Testis (tissue), 3 donors: ENCODE results near the gene MTR. TPM values are rescaled to one million over a fixed set of nuclear protein-coding genes. Genes with fewer than 3 reads are reported as not detected.

Experiments used
- DNase-seq: peaks from one replicate; pipeline ENCODE4 v3.0.0-alpha.2; 2019
- H3K27ac ChIP-seq, 2 donors: fragments of 200-600 bp; sonication (generic); one replicate each; pipeline ENCODE4 v1.5.1; 2019
- H3K27me3 ChIP-seq: fragments of 200-600 bp; sonication (generic); one replicate; pipeline ENCODE4 v1.5.1; 2019
- H3K36me3 ChIP-seq: fragments of 200-600 bp; sonication (generic); one replicate; pipeline ENCODE4 v1.5.1; 2017; ENCODE audit warnings: low read depth; ENCODE audit errors: missing control alignments
- H3K4me1 ChIP-seq: fragments of 200-600 bp; sonication (generic); one replicate; pipeline ENCODE4 v1.5.1; 2019
- H3K4me3 ChIP-seq, 2 donors: fragments of 200-600 bp; sonication (generic); one replicate each; pipeline ENCODE4 v1.5.1; 2017 to 2019
- H3K9me3 ChIP-seq: fragments of 200-600 bp; sonication (generic); one replicate; pipeline ENCODE4 v1.5.1; 2017
- POLR2A ChIP-seq: fragments of 450-650 bp; IDR thresholded peaks from one replicate; pipeline ENCODE4 v1.6.1; 2017; ENCODE audit warnings: antibody characterized with exemption, mild to moderate bottlenecking, moderate library complexity
- WGBS, 2 donors: methylation state at CpG; one replicate each; pipeline ENCODE4 v1.1.5; 2018; 5-methylcytosine and 5-hydroxymethylcytosine counted together
- intact Hi-C: fragments of 100-400 bp; cut with DNase I; formaldehyde crosslinking; loops from one replicate; pipeline ENCODE4 v1.15.1; 2023; ENCODE audit warnings: low total_unique reads
- polyA plus RNA-seq: library from polyadenylated mRNA; stranded (reverse); fragments of 350-450 nt; fragmentation: Illumina TruSeq; extraction: RNeasy Lipid Tissue Mini Kit (QIAGEN cat#74804); gene quantifications from one replicate; pipeline ENCODE4 v1.2.3, GENCODE V29; 2014; ENCODE audit warnings: low read depth, low replicate concordance; ENCODE audit not compliant: insufficient read depth
- total RNA-seq, 2 donors: library from RNA; depleted of rRNA; stranded (reverse); fragments of >200 nt; gene quantifications; one replicate each; pipeline ENCODE4 v1.2.3, GENCODE V29; 2016
- TF ChIP-seq, protein P1 (sequence below), 3 experiments: fragments of 450-650 bp in 2 of 3; fragments of 200-600 bp in 1 of 3; sonication (generic) in 1 of 3; IDR thresholded peaks; one replicate each; pipeline ENCODE4 v1.5.1; 2016 to 2019; ENCODE audit warnings: antibody characterized with exemption in 3 of 3, mild to moderate bottlenecking in 2 of 3, moderate library complexity in 1 of 3

The MTR gene
- total and polyA plus RNA-seq, 3 donors from 2014 or later = 23.4 to 65.4 (median 54.0) TPM

DNA sequence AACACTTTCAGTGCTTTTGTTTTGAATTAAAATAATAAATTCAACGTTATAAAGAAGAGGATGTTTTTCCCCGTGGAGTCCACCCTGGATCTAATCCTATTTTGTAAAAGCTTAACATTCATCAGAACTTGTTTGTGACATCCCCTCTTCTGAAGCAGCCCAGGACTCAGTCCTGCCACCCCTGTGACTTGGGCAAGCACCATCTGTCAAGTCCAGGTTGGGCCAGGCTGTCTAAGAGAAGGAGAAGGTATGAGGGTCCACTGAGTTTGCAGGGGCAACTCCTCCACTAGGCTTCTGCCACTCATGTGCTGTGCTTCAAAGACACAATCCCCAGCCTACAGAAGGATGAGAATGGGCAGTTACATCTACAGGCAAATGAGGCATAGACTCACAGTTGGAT, 149.5 kb downstream of the MTR start:
- Histone ChIP-seq H3K9me3 (no peaks in the 10 kb centered on the region), H3K36me3 (no peaks in the 10 kb centered on the region), H3K4me3 (no peak overlapping the region), H3K4me1 (no peaks in the 10 kb centered on the region), H3K27ac (no peak overlapping the region), H3K27me3 (no peaks in the 10 kb centered on the region)
- no peak for TF ChIP-seq POLR2A
- TF ChIP-seq, protein P1, sequence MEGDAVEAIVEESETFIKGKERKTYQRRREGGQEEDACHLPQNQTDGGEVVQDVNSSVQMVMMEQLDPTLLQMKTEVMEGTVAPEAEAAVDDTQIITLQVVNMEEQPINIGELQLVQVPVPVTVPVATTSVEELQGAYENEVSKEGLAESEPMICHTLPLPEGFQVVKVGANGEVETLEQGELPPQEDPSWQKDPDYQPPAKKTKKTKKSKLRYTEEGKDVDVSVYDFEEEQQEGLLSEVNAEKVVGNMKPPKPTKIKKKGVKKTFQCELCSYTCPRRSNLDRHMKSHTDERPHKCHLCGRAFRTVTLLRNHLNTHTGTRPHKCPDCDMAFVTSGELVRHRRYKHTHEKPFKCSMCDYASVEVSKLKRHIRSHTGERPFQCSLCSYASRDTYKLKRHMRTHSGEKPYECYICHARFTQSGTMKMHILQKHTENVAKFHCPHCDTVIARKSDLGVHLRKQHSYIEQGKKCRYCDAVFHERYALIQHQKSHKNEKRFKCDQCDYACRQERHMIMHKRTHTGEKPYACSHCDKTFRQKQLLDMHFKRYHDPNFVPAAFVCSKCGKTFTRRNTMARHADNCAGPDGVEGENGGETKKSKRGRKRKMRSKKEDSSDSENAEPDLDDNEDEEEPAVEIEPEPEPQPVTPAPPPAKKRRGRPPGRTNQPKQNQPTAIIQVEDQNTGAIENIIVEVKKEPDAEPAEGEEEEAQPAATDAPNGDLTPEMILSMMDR (IDR thresholded peaks at IDR 0.05) = no peak
- WGBS, 2 donors = 47 to 70% methylated on average over 2 of the region's 2 CpGs
- no peak for DNase-seq
- intact Hi-C loops = no loop called here

DNA sequence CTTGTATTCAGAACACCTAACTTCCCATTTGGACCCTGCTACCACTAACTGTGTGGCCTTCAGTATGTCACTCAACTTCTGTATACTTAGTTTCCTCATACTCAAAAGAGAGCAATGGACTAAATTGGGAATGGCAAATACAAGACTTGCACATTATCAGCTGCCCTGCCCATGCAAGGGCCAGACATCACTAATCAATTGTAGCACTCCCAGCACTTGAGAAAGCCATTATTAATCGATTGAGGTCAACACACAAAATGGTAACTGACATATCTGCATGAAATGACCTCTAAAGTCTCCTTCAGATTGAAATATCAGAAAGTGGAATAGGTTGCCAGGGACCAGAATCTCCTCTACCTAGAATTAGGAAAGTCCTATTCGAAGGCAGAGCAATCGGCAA, 149.9 kb downstream of the MTR start:
- Histone ChIP-seq H3K36me3 (no peaks in the 10 kb centered on the region), H3K4me3 (no peak overlapping the region), H3K4me1 (no peaks in the 10 kb centered on the region), H3K27me3 (no peaks in the 10 kb centered on the region), H3K27ac (no peak overlapping the region), H3K9me3 (no peaks in the 10 kb centered on the region)
- intact Hi-C loops = no loop called here
- WGBS, 2 donors = 92 to 95% methylated on average over 3 of the region's 3 CpGs
- no peak for DNase-seq
- TF ChIP-seq, protein P1 (IDR thresholded peaks at IDR 0.05) = no peak
- no peak for TF ChIP-seq POLR2A

DNA sequence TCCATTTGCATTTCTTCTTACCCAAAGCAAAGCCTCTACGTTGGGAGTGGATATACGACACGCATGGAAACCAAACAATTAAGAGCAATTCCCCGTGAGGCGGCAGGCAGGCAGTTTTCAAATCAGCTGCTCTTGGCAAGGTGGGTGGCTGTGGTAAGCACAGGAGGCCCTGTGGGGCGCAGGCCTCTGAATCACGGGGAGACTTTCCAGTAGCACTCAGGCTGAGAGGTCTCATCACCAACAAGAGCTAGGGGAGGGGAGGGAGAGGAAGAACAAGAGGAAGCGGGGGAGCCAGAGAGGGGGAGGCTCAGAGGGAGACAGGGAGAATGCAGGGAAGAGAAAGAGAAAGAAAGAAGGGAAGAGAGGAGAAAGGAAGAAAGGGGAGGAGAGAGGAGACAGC, 152.7 kb downstream of the MTR start:
- Histone ChIP-seq H3K9me3 (no peaks in the 10 kb centered on the region), H3K27me3 (no peaks in the 10 kb centered on the region), H3K4me3 (no peak overlapping the region), H3K27ac (no peak overlapping the region), H3K4me1 (no peaks in the 10 kb centered on the region), H3K36me3 (no peaks in the 10 kb centered on the region)
- intact Hi-C loops = no loop called here
- no peak for DNase-seq
- 58 to 78% methylated on average over 8 of the region's 8 CpGs for WGBS, 2 donors
- TF ChIP-seq, protein P1 (IDR thresholded peaks at IDR 0.05) = no peak
- no peak for TF ChIP-seq POLR2A

DNA sequence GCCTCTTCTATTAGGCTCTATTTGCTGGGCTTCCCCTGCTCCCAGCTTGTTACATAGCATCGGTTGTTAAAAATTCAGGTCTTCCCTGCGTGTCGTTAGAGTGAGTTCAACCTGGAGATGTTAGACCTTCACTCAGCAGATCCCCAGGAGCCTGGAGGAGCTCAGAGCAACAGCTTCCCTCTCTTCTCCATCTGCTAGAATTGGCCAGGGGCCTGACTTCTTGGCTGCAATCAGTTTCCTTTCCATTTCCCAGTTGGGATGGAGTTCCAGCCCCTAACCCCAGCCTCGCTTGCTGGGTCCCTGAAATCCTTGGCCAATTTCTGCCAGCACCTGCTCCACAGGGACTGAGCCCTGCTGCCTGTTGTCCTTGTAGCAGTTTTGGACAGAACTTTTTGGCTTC, 153.3 kb downstream of the MTR start:
- DNase-seq = no peak
- 76 to 82% methylated on average over 4 of the region's 4 CpGs for WGBS, 2 donors

DNA sequence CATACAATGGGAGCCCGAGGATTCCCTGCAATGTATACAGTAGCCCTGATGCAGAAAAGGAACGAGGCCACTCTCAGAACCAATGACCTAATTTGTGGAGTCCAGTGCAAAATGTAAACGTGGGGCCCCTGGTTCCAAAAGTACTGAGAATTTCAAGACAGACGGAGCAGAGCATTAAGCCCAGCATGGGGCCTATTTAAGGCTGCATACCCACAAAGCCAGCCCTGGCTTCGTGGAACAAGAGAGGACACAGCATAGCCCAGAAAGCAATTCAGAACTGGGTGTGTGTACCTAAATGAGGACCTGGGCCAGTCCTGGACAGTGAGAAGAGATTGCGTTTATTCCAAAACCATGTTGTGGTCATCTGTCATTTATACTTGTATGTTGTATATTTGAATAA, 153.9 kb downstream of the MTR start:
- DNase-seq = no peak
- H3K9me3 ChIP-seq = no peaks in the 10 kb centered on the region
- H3K27me3 ChIP-seq = no peaks in the 10 kb centered on the region
- TF ChIP-seq POLR2A = no peak
- TF ChIP-seq, protein P1 (IDR thresholded peaks at IDR 0.05) = no peak
- intact Hi-C loops = no loop called here
- no peak overlapping the region for H3K4me3 ChIP-seq
- H3K4me1 ChIP-seq = no peaks in the 10 kb centered on the region
- no peaks in the 10 kb centered on the region for H3K36me3 ChIP-seq
- WGBS, 2 donors = 81 to 89% methylated on average over 6 of the region's 6 CpGs
- H3K27ac ChIP-seq = no peak overlapping the region

More for the DNA sequence above, 153.3 kb downstream of the MTR start:
- H3K27ac ChIP-seq = no peak overlapping the region
- intact Hi-C loops = no loop called here
- H3K27me3 ChIP-seq = no peaks in the 10 kb centered on the region
- H3K4me3 ChIP-seq = no peak overlapping the region
- H3K36me3 ChIP-seq = no peaks in the 10 kb centered on the region
- no peaks in the 10 kb centered on the region for H3K9me3 ChIP-seq
- no peaks in the 10 kb centered on the region for H3K4me1 ChIP-seq
- TF ChIP-seq, protein P1 (IDR thresholded peaks at IDR 0.05) = no peak
- no peak for TF ChIP-seq POLR2A
